HG03571 (cell line): ENCODE data around the gene FSTL4.

Source experiments
- ATAC-seq: cut with Tn5 transposase; IDR thresholded peaks from one replicate; pipeline ENCODE4 v1.9.1; 2021; ENCODE audit not compliant: unreplicated experiment

The FSTL4 gene

GRCh38 chr5:133276171-133276570, 336.2 kb downstream of the FSTL4 start:
- no peak for ATAC-seq

GRCh38 chr5:133275631-133276030, 336.7 kb downstream of the FSTL4 start:
- ATAC-seq: no peak

- no peak for ATAC-seq
Observed at GRCh38 chr5:133274597-133274935, 337.8 kb downstream of the FSTL4 start.

- no peak for ATAC-seq
Observed at GRCh38 chr5:133273661-133274596, 338.4 kb downstream of the FSTL4 start.

- ATAC-seq: no peak
Observed at GRCh38 chr5:133272345-133272744, 340.0 kb downstream of the FSTL4 start.

- no peak for ATAC-seq
Observed at GRCh38 chr5:133271606-133272005, 340.7 kb downstream of the FSTL4 start.

- ATAC-seq: no peak
Observed at GRCh38 chr5:133269691-133270090, 342.6 kb downstream of the FSTL4 start.

- ATAC-seq: no peak
Observed at GRCh38 chr5:133267601-133268000, 344.7 kb downstream of the FSTL4 start.

- ATAC-seq: no peak
Observed at GRCh38 chr5:133266966-133267365, 345.4 kb downstream of the FSTL4 start.

GRCh38 chr5:133266527-133266878, 345.8 kb downstream of the FSTL4 start:
- no peak for ATAC-seq

GRCh38 chr5:133265720-133266526, 346.4 kb downstream of the FSTL4 start:
- ATAC-seq: no peak

- no peak for ATAC-seq
Observed at GRCh38 chr5:133265257-133265656, 347.1 kb downstream of the FSTL4 start.

- no peak for ATAC-seq
Observed at GRCh38 chr5:133262690-133263089, 349.7 kb downstream of the FSTL4 start.

GRCh38 chr5:133261993-133262392, 350.3 kb downstream of the FSTL4 start:
- no peak for ATAC-seq

GRCh38 chr5:133260715-133261114, 351.6 kb downstream of the FSTL4 start:
- ATAC-seq: no peak

GRCh38 chr5:133259199-133259997, 352.9 kb downstream of the FSTL4 start:
- no peak for ATAC-seq

GRCh38 chr5:133257977-133258376, 354.4 kb downstream of the FSTL4 start:
- ATAC-seq: no peak

- ATAC-seq: no peak
Observed at GRCh38 chr5:133256276-133256675, 356.1 kb downstream of the FSTL4 start.

- ATAC-seq: no peak
Observed at GRCh38 chr5:133254803-133255202, 357.5 kb downstream of the FSTL4 start.

- ATAC-seq: no peak
Observed at GRCh38 chr5:133253671-133254070, 358.7 kb downstream of the FSTL4 start.

GRCh38 chr5:133253070-133253469, 359.3 kb downstream of the FSTL4 start:
- ATAC-seq: no peak
